GM19351 (cell line): ENCODE measurements around the gene ATP5PD.
"Not testable (repeated sequence)": the region's sequence is repeated elsewhere in the genome, so short reads cannot be mapped to it uniquely, and the experiment has no call there.

Experiments
- ATAC-seq: cut with Tn5 transposase; IDR thresholded peaks from one replicate; pipeline ENCODE4 v1.9.1; 2021; ENCODE audit warnings: mild to moderate bottlenecking, moderate library complexity; ENCODE audit not compliant: unreplicated experiment

Gene ATP5PD

GRCh38 chr17:75059369-75060345 is 12.9 kb upstream of the ATP5PD start:
- ATAC-seq: no peak

GRCh38 chr17:75051941-75052340 is 5.2 kb upstream of the ATP5PD start:
- ATAC-seq: no peak

- no peak for ATAC-seq
These were observed 2.9 kb upstream of the ATP5PD start for GRCh38 chr17:75049706-75050105.

GRCh38 chr17:75049057-75049456 is 2.3 kb upstream of the ATP5PD start:
- ATAC-seq: no peak

- ATAC-seq: no peak
These were observed 1.6 kb upstream of the ATP5PD start for GRCh38 chr17:75048249-75048878.

- peak; percentile 11 for ATAC-seq
These were observed 779 bp upstream of the ATP5PD start for GRCh38 chr17:75047398-75048098.

GRCh38 chr17:75045946-75046406 is 793 bp downstream of the ATP5PD start:
- not testable (repeated sequence) for ATAC-seq

- no peak for ATAC-seq
These were observed 2.1 kb downstream of the ATP5PD start for GRCh38 chr17:75044716-75045115.

- not testable (repeated sequence) for ATAC-seq
These were observed 3.0 kb downstream of the ATP5PD start for GRCh38 chr17:75043789-75044188.

- no peak for ATAC-seq
These were observed 5.0 kb downstream of the ATP5PD start for GRCh38 chr17:75041656-75042280.

- ATAC-seq: no peak
These were observed 7.5 kb downstream of the ATP5PD start for GRCh38 chr17:75039238-75039637.

- ATAC-seq: no peak
These were observed 10.0 kb downstream of the ATP5PD start for GRCh38 chr17:75036643-75037268.

GRCh38 chr17:75034236-75034908 is 12.4 kb downstream of the ATP5PD start:
- peak; percentile 64 for ATAC-seq

GRCh38 chr17:75033346-75034235 is 13.2 kb downstream of the ATP5PD start:
- ATAC-seq: peak; percentile 36

GRCh38 chr17:75032720-75033280 is 14.0 kb downstream of the ATP5PD start:
- ATAC-seq: no peak

- no peak for ATAC-seq
These were observed 14.6 kb downstream of the ATP5PD start for GRCh38 chr17:75031972-75032719.

- ATAC-seq: no peak
These were observed 16.6 kb downstream of the ATP5PD start for GRCh38 chr17:75030161-75030560.

- ATAC-seq: not testable (repeated sequence)
These were observed 20.1 kb downstream of the ATP5PD start for GRCh38 chr17:75026650-75027049.
